Stimulated activated CD4-positive, alpha-beta T cell treated with anti-CD3 and anti-CD28 coated beads, Interleukin-4, amount 100 ng/mL, for 4 hours (primary cell): Measurements from ENCODE around the gene RBM8A.

Experiments used
- DNase-seq, 2 experiments: peaks; one replicate each; pipeline ENCODE4 v3.0.0-alpha.2; 2020

Gene RBM8A

DNA sequence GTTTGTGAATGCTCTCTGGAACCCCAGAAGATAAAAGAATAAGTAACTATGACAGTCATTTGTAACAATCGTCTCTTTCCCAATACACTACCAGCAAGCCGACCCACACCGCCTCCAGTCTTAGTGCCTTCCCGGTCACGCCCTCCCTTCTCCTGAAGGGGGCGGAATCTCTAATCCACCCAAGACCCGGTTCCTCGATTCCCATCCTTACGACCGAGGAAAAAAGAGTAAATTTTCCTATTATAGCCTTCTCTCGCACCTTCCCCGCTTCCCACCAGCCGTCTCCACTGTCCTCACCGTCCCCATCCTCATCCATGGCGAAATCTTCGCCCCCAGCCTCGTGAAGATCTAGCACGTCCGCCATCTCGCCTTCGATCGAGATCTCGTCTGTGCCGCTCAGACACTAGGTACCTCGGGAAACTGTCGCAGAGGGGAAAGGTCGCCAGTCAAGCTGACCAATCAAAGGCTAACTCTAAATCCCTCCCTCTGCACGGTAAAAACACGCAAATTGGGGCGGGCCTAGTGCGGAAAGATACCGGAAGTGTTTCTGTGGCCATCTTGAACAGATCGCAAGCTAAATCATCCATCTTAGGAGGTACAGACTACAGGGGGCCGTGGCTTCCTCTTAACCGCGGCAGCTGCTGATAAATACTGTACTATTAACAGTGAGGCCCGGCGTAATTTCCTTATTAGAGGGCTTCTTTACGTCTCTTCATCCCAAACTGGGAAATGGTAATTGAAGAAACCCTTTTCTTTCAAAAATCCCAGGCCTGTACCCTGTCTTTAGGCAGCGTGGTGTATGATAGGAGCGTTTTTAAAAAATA lies at the start of gene RBM8A:
RBM8A (minus strand) TSS at position 422 of the 824 bp plus-strand sequence; CDS start at position 364, 58 bp downstream.
- DNase-seq = peak; percentile 78 to 95

GRCh38 chr1:145977016-145977415 lies 49.7 kb upstream of the RBM8A start:
- DNase-seq = no peak

DNA sequence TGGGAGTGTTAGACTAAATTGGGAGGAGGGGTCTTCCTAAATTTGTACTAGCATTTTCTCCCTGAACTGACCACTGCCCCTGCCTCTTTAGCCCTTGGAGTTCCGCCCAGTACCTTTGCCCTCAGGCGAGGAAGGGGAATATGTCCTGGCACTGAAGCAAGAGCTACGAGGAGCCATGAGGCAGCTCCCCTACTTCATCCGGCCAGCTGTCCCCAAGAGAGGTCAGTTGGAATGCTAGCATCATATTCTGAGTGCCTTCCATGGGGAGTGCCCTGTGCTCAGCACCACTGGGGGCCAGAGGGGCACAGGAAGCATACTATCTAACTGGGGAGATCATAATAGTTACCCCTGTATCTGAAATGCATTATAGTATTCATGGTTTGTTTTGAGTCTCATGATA lies 47.9 kb upstream of the RBM8A start:
- DNase-seq = no peak

- DNase-seq = no peak
Measured at GRCh38 chr1:145974721-145975120, 47.4 kb upstream of the RBM8A start.

- no peak for DNase-seq
Measured at GRCh38 chr1:145972580-145972979, 45.3 kb upstream of the RBM8A start.

GRCh38 chr1:145967288-145967687 lies 40.0 kb upstream of the RBM8A start:
- no peak for DNase-seq

DNA sequence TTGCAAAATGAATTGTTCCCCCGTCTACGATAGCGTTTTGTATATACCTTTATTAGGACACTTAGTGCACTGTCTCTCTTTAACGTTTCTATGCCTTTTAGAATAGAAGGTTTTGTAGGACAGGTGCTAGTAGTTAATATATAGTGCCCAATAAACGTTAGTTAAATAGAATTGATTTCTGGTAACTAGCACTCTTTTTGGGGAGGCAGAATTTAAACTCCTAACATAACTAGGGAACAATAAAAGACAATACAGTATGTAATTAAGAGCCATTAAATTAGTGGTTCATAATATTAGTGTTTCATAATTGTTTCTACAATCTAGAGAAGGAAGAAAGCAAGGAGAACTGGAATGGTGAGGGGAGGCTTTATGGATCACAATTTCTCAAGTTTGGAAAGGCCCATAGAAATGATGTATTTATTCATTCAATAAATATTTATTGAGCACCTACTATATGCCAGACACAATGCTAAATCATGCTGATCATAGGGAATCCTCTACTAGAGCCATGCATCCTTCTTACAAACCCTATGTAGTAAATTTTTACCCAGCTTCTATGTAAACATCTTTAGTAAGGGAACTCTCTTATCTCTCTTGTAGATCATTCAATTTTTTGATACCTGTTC lies 37.9 kb upstream of the RBM8A start:
- DNase-seq = no peak

DNA sequence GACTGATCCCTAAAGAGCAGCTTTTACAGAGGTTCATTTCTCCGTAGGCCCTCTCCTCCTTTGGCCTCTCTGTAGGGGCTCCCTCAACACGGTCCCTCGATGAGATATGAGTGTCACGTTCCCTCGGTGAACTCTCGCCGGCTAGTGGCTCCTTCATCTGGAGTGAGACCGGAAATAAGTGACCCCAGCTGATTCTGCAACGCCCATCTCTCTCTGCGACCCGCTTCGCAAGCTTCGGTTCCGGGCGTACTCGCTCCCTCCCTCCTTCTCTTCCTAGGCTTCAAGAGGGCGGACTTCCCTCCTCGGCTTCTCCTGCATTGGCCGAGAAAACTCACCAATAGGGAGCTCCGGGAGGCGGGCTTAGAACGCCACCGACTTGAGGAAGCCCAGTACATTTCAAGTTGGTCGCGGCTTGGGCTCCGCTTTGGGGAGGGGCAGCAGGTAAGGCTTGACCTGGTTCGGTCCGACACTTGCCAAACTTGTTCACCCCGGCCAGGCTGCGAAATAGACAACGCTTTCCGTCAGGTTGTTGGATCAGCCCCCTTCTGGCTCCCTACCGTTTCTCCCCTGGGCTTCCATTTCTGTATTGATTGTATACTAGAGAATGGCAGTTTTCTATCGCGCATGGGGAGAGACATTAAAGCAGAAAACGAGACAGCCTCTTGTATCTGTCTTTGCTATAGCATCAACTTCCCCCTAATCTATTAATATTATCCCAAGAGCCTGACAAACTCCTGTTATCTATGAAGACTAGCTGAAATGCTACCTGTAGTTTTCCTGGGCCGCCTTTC lies 37.2 kb upstream of the RBM8A start, which contains the start of the genes ANKRD34A and POLR3GL:
ANKRD34A (minus strand) TSS at position 248 of the 791 bp plus-strand sequence. CDS start 2,816 bp downstream, outside the sequence.
POLR3GL (plus strand) TSS at position 363 of the 791 bp plus-strand sequence. CDS start 10,176 bp downstream, outside the sequence.
- peak; percentile 85 to 90 for DNase-seq

DNA sequence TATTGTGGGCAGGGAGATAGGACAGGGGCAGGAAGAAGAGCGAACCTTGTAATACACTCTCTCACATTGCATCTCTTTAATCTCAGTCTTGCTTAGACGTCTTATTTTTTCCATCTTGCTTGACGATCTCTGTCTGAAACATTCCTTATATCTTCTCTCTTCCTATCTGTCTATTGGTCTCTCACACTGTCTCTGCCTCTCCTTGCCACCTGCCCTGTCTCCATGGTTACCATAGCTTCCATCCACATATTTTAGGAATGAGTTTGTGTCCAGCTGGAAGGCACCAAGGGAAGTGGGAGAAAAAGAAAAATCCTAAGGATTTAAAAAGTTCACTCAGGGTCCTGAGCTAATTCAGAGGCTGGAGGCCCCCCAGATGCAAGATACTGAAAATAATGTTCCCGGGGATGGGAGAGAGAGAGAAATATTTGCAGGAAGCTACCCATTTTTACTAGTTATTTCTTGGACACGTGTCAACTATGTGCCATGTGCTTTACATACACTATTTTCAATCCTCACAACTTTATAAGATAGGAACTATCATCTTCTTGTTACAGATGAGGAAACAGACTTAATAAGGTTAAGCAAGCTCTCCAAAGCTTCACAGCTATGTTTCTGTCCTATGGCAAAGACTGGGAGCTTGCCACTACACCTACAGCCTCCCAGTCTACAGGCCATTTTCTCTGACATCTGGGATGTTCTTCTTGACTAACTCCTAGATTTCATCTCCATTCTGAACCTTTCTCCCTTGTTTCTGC lies 36.2 kb upstream of the RBM8A start:
- no peak for DNase-seq

DNA sequence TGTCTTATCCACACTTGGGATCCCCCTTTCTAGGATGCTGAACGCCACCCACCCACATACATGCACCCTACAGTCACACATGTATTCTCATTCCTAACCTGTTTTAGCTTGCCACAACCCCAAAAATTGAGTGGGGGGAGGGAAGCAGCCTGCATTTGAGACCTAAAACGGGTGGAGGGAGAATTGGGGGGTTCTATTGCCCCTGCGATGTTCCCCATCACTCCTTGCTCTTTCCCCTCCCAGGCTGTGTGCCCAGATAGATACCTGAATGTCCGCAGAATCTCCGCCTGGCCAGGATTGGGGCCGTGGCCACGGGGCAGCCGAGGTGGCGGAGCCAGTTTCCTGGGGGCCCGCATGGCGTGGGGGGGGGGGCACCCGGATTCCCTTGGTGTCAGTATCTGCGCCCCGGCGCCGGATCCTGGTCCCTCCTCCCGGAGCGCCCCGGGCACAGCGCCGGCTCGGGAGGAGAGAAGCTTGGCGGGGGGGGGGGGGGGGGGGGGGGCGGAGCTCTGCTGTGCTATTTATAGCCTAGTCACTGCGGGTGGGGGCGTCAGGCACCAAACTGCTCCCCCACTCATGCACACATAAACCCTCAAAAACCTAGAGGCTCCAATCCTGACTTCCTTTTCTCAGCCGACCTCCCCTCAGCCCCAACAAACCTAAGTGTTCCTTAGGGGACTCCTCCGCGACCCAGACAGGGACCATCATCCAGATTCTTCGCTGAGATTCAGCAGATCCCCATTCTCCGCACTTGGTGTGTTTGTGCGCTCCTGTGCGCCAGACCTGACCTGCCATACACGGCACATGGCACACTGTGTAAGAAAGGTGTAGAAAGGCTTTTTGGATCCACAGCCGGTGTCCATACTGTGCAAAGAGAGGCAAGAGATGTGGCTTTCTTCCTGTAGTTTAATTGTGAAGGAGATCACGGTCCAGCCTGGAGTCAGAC lies 35.1 kb upstream of the RBM8A start:
- peak; percentile 31 to 43 for DNase-seq

GRCh38 chr1:145961425-145962156 lies 34.3 kb upstream of the RBM8A start:
- peak; percentile 47 to 59 for DNase-seq

DNA sequence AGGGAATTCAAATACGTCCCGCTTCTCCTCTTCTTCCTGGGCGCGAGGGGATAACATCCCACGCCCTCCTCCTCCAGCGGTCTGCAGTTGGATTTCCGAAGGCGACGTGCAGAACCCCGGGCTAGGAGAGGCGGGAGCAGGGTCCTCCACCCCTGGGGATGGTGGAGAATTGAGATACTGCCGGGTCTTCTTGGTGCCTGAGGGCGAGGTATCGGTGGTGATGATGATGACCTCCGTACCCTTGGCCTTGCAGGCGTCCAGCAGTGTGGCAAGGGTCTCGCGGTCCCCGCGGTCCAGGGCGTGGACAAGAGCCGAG lies 33.8 kb upstream of the RBM8A start:
- DNase-seq = no peak

DNA sequence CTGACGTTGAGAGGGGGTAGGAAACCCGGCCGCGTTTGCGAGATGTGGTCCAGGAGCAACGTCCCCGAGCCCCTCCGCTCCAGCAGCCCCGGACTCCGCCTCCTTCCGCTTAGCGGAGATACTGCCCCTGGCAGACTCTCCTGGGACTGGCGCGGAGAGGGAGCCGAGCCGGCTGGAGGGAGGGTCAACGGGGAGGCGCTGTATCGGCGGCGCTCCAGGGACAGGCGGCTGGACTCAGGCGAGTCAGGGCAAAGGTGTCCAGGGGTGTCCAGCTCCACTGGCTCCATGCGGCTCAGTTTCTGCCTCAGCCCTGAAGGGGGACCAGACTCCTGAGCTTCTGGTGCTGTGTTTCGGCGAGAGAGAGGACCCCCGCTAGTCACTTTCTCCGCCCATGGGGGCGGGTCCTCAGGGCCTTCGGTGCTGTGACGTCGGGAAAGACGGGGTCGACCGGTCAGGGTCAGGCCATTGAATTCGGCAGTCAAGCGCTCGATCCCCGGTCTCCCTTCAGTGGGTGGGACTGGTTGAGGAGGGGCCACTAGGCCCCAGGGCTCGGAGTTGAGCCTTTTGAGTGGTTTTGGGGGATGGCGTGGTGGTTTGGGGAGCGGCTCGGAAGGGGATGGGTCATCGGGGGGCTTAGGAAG lies 33.3 kb upstream of the RBM8A start:
- DNase-seq = peak; percentile 34 to 43

- DNase-seq = no peak
Measured at GRCh38 chr1:145959957-145960467, 32.7 kb upstream of the RBM8A start.

DNA sequence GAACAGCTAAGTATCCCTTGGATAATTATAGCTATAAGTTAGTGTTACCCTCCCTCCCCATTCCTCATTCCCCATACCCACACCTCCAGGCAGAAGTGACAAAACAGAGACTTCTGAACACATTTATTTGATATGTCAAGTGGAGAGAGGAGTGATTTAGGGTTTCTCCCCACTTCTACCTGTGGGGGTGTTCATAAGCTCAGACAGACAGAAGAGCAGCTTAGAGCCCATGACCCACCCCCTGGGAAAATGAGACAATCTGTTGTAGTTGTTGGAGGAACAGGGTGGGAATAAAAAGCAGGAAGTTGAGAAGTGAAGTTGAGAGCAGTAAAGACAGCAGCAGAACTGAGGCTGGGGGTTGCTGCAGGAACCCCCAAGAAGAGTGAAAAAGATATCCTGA lies 32.0 kb upstream of the RBM8A start:
- DNase-seq = no peak

DNA sequence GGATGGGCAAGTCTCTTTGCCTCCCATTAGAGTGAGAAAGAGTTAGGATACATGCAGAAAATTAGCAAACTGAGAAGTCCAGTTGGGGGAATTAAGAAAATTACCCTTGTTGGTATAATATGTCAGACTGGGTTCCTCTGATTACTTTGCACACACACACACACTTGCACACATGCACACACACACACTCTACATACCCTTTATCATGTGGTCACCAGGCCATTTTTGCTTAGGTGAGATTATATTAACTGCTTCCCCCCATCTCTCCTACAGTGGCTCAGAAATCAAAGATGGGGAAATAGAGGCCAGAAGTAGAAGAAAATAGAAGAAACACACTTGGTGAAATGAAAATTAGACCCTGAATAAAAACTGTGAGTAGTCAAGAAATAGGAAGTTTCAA lies 31.4 kb upstream of the RBM8A start:
- DNase-seq = no peak

DNA sequence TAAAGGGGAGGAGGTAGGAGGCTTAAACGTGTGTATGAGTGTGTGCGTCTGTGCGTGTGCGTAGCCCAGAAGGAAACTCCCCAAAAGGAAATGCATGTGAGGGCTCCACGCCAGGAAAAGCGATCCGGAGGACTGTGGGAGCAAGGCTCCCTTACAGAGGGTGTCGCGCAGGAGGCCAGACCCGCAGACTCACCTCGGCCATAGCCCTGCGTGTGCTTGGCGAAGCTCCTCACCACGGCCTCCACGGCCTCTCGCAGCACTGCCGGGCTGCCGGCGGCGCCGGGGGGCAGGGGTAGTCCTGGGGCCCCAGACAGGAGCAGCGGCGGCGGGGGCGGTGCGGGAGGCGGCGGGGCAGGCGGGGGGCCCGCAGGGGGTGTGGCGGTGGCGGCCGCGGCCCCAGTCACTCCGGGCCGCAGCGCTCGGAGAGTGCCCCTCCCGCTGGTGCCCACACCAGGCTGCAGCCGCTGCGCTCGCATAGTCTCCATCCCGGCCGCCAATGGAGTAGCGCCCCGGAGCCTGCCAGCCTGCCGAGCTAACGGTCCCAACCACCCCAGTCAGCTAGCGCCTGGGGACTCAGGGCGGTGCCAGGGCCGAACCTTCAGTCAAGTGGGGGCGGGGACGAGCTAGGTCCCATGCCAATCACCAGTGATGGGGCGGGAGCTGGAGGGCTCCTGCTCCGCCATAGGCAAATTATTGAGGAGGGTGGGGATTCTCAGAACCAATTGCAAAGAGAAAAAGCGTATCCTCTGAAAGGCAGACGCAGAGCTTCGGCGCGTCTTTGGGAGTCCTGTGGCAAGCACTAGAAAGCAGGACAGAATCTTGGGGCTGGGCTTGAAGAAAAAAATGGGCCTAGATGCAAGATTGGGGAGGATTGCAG lies 30.4 kb upstream of the RBM8A start, which contains the start of gene LIX1L:
LIX1L (minus strand) TSS at position 575 of the 877 bp plus-strand sequence; CDS start at position 485, 90 bp downstream.
- DNase-seq = peak; percentile 89 to 93

DNA sequence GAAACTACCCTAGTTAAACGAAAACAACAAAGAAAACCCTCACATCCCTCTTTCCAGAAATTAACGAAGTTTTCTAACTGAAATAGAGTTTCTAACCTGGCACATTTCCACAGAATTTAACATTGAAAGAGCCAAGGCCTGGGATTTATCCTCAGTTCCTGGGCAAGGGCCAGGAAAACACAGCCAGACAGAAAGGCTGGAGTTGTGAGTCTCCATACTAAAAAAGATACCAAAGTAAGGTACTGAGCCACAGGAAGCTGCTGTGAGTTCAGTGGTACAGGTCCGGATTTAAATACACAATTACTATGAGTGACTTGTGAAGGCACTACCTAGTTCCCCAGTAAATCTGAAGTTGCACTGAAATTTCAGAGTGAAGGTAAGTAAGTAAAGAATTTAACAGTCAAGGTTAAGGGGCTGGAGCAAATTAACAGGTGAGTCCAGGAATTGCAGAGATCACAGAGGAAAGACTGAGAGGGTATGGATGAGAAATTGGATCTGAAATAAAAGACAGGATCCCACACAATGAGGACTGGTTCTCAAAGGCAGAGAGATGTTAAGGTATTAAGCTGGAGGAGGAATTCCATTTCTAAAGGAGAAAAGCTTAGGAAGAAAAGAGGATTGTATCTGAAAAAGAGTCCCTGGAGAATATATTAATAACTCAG lies 29.6 kb upstream of the RBM8A start:
- no peak for DNase-seq
